CMK (cell line): ENCODE data around the gene XIST.
"Not testable (repeated sequence)": the region's sequence is repeated elsewhere in the genome, so short reads cannot be mapped to it uniquely, and the experiment has no call there.

Experiments
- DNase-seq: peaks from one replicate; pipeline ENCODE4 v3.0.0-alpha.2; 2010; ENCODE audit warnings: low read depth

XIST gene

DNA sequence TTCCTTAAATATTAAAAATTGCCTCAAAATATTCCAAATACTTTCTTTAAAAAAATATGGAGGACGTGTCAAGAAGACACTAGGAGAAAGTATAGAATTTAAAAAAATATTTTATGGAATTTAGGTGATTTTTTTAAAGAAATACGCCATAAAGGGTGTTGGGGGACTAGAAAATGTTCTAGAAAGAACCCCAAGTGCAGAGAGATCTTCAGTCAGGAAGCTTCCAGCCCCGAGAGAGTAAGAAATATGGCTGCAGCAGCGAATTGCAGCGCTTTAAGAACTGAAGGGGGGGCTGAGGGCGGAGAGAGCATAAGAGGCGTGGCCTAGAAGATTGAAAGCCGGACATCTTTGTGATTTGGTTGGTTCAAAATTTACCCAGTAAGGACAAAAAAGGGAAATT is at the start of gene XIST:
Gene XIST (minus strand): TSS at position 248 of the 400 bp plus-strand sequence.
- DNase-seq = no peak

DNA sequence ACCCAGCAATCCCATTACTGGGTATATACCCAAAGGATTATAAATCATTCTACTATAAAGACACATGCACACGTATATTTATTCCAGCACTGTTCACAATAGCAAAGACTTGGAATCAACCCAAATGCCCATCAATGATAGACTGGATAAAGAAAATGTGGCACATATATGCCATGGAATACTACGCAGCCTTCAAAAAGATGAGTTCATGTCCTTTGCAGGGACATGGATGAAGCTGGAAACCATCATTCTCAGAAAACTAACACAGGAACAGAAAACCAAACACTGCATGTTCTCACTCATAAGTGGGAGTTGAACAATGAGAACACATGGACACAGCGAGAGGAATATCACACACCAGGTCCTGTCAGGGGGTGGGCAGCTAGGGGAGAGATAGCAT is 45.8 kb upstream of the XIST start:
- DNase-seq = not testable (repeated sequence)

DNA sequence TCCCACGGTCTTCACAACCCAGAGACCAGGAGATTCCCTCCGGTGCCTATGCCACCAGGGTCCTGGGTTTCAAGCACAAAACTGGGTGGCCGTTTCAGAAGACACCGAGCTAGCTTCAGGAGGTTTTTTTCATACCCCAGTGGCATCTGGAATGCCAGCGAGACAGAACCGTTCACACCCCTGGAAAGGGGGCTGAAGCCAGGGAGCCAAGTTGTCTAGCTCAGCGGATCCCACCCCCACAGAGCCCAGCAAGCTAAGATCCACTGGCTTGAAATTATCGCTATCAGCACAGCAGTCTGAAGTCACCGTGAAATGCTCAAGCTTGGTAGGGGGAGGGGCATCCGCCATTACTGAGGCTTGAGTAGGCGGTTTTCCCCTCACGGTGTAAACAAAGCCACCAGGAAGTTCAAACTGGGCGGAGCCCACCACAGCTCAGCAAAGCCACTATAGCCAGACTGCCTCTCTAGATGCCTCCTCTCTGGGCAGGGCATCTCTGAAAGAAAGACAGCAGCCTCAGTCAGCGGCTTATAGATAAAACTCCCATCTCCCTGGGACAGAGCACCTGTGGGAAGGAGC is 40.1 kb upstream of the XIST start:
- DNase-seq = peak; percentile 32

DNA sequence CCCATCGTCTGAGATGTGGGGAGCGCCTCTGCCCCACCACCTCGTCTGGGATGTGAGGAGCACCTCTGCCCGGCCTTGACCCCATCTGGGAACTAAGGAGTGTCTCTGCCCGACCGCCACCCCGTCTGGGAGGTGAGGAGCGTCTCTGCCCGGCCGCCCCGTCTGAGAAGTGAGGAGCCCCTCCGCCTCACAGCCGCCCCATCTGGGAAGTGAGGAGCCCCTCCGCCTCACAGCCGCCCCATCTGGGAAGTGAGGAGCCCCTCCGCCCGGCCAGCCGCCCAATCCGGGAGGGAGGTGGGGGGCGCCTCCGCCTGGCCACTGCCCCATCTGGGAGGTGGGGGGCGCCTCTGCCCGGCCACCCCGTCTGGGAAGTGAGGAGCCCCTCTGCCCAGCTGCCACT is 29.7 kb upstream of the XIST start:
- not testable (repeated sequence) for DNase-seq

DNA sequence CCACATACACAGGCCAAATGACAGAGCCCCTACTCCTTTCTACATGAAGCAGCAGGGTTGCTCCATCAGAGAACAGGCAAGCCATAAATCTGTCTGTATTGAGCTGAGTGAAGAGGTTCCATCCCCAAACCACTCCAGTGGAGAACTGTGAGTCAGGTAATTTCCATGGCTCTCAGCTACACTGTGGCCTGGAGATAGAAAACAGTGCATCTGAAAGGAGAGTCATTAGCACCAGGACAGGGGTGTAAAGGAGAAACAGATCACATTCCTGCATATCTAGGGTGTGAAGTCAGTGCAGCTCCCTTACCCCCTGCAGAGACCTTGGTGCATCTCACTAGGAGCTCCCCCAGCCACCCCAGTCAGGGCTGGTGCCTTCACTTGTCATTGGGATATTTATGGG is 25.2 kb upstream of the XIST start:
- DNase-seq = no peak

DNA sequence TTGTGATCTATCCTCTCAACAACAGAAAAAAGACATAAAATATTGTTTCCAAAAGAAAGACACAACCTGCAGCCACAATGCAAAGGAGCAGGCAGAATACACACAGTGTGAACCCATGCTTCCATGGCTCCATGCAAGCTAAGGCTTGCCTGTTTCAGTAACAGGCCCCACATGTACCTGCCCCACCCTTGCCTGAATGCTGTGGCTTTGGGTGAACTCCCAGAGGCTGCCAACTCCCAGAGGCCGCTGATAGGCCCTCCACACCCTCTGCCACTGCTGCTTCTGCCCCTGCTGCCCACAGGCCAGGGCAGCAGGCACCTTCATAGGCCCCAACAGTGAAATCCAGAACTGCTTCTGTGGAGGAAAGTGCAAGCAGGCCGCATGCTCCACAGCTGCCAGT is 24.4 kb upstream of the XIST start:
- DNase-seq = no peak

DNA sequence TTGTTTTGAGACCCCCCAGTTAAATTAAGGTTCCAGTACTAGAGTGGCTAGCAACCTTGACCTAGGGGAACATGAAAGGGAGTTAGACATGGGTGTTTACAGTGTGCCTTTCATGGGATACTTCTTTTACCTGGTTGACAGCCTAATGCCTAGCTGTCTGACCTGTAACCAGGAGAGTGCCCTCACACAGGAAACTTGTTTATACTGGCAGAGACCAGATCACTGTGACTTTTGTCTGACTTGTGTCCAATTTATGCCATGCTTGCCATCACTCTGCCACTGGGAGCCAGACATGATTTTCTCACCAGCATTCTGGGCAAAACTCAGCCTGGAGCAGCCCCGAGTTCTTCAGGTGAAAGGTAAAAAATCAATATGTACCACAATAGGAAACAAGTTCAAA is 16.4 kb upstream of the XIST start:
- no peak for DNase-seq

DNA sequence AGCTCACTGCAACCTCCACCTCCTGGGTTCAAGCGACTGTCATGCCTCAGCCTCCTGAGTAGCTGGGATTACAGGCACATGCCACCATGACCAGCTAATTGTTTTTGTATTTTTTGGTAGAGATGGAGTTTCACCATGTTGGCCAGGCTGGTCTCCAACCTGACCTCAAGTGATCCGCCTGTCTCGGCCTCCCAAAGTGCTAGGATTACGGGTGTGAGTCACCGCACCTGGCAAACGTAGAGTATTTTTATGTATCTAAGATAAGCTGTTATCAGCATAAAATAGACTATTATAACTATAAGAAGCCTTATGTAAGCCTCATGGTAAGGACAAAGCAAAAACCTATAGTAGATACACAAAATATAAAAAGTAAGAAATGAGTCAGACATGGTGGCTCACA is 14.6 kb upstream of the XIST start:
- no peak for DNase-seq

DNA sequence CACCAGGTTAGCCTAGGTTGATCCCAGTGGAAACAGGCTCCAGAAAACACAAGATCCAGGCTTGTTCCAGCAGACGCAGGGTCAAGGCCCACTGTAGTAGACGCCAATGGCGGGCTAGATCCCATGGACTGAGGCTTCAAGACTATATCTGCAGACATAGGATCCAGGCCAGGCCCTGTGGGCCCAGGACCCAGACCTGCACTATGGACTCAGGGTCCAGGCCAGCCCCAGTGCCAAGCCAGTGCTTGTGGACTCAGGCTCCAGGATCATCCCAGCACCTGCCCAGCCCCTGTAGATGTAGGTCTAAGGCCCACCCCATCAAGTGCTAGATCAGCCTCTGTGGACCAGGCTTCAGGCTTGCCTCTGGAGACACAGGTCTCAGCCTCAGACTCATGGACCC is 11.3 kb upstream of the XIST start:
- no peak for DNase-seq

DNA sequence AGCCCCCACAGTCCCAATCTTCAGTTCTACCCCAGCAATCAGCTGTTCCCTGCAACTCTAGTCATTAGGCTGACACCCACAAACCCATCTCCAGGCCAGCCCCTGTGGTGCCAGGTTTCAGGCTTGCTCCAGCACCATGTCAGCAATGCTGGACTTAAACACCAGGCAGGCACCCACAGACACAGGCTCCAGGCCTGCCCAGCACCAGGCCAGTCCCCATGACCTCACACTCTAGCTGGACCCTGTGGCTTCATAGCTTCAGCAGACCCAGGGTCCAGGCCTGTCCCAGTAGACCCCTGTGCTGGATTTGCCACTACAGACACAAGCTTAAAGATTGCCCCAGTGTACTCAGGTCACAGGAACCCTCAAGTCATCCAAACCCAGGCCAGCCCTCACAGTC is 10.8 kb upstream of the XIST start:
- no peak for DNase-seq

DNA sequence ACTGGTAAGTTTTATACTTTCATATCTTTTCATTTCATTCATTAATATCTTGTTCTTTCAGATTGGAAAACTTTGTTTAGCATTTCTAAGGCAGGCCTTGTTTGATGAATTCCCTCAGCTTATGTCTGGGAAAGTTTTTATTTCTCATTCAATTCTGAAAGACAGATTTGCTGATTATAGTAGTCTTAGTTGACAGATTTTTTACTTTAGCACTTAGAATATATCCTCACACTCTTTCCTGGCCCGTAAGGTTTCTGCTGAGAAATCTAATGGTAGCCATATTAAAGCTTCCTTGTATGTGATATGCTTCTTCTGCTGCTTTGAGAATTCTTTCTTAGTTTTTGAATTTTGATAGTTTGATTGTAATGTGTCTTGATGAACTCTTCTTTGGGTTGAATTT is 7.1 kb upstream of the XIST start:
- no peak for DNase-seq

DNA sequence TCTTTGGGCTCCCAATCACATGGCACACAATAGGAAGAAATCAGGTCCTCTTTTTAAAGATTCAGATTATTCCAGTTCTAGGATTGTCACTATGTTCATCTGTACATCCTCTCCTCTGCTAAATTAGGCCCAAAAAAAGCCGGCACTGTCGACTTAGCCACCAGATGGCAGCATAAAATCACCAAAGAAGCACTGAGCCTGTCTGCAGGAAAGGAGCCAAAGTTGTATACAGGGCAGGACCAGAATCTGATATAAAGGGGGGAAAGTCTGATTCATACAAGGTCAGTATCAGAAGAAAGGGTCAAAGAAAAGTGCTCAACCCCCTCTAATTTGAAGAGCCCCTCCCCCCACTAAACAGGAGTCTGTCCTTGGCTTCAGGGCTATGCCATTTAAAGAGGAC is 3.0 kb upstream of the XIST start:
- DNase-seq = peak; percentile 2

DNA sequence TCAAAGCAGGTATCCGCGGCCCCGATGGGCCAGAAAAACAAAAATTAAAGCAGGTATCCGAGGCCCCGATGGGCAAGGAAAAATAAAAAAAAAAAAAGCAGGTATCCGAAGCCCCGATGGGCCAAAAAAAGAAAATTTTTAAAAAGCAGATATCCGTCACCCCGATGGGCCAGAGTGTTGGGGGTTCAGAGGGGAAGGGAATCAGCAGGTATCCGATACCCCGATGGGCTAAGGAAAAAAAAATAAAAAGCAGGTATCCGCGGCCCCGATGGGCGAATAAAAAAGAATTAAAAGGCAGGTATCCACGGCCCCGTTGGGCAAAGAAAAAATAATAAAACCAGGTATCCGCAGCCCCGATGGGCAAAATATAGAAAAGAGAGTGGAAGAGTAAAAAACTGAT is 492 bp downstream of the XIST start:
- no peak for DNase-seq

DNA sequence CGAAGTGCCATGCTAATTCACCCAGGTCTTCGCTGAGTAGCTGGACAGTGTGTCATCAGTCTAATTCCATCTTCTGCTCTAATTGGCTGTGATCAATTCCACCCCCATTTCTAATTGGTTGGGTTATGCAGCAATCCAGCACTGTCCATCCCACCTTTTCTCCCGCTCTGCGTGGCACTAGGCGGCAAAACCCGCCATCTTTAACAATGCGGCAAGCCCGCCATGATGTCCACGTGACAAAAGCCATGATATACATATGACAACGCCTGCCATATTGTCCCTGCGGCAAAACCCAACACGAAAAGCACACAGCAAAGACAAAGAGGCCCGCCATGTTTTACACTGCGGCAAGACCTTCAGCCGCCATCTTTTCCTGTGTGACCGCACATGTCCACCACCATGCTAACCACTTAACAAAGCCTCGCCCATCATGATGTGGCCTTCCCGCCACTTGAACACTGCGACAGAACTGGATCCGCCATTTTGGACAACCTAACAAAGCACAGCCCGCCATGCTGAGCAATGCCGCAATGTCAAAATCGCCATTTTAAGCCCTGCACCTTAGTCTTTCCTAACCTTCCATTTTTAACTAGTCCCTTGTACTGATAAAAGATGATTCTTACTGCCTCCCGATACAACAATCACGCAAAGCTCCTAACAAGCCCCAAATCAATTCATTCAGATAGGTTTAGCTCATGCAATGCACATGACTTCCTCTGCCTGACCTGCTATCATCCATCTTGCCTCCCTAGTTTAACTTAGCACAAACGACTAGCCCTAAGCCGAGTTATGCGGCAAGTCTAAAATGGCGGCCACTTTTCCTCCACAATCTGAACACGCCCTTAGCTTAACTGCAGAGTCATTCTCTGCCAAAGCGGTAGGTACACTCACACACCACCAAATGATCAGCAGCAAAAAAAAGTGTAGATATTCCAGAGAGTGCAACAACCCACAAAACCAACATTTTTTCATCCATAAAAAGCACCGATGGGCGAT is 1.2 kb downstream of the XIST start:
- no peak for DNase-seq

DNA sequence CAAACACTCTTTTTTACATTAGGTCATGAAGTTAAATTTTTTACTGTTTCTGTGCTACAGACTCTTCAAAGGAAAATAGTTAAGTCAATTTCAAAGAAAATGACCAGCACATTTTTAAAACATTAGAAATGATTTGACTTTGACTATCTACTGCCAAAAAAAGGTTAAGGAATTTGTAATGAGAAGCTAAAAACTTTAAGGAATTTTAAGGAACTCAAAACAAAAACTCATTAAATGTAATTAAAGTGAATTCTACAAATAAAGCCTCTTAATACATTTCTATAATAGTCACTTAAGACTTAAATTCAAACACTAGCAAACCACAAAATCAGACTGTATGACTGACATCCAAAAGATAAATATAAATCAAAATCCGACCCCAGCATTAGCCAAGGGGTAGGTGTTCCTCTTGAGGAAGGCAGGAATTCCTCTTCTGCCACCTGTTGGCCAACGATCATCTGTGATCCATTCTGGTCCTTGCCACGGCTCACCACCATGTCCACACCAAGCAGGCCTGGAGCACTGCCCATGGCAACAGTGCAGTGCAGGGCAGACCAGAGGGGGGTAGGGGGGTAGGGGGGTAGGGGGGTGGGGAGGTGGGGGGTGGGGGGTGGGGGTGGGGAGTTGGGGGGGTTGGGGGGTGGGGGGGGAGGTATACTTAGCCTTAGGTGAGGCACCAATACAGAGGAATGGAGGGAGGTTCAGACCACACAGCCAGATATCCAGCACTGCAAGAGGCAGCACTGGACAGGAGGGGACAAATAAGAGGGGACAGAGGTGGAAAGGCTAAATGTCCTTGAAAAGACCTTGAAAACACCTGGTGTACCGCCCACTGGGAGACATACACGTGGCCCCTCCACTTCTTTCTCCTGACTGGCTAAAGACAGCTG is 2.1 kb downstream of the XIST start:
- DNase-seq = no peak

DNA sequence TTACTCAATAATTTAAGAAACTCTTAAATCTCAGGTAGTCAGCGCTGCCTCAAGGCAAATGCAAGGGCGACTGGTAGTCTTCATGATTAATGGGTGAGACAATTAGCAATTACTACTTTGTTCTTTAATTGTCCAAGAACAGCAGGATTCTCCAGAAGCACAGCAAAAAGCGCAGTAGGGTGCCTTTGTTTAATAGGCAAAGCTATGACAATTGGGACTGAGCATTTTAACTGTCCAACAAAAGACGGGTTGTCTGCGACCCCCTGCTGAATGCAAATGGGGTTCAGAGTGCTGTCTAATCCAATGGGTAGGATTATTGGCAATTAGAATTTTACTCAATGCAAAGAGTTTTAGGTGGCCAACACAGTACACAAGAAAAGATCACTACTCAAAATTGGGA is 3.4 kb downstream of the XIST start:
- no peak for DNase-seq

DNA sequence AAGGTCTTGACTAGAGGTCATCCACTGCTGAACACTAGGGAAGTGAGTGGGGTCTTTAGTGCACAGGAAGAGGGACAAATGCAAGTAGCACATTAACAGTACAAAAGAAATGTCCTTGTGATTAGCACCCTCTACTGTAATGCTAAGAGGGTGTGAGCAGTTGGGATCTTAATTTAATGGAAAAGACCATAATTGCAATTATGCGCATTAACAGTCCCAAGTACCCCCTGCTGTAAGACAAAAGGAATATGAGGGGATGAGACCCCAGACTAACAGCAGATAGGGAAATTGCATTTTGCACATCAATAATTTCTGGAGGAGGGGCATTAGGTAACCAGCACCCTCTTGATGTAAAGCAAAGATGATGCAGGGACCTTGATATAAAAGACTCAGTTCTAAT is 4.5 kb downstream of the XIST start:
- no peak for DNase-seq

DNA sequence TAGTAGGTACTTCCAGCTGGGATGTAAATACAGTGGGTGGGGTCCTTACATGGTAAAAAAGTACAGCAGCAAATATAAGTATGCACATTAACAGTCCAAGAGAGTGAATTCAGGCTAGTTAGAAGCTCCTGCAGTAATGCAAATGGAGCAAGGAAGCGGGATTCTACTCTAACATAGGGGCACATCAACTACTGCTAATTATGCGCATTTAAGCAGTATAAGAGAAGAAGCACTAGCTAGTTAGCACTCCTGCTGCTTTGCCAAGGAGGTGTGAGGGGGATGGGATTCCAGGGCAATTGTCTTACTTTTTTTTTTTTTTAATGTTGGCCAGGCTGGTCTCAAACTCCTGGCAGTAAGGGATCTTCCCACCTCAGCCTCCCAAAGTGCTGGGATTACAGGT is 5.4 kb downstream of the XIST start:
- no peak for DNase-seq

DNA sequence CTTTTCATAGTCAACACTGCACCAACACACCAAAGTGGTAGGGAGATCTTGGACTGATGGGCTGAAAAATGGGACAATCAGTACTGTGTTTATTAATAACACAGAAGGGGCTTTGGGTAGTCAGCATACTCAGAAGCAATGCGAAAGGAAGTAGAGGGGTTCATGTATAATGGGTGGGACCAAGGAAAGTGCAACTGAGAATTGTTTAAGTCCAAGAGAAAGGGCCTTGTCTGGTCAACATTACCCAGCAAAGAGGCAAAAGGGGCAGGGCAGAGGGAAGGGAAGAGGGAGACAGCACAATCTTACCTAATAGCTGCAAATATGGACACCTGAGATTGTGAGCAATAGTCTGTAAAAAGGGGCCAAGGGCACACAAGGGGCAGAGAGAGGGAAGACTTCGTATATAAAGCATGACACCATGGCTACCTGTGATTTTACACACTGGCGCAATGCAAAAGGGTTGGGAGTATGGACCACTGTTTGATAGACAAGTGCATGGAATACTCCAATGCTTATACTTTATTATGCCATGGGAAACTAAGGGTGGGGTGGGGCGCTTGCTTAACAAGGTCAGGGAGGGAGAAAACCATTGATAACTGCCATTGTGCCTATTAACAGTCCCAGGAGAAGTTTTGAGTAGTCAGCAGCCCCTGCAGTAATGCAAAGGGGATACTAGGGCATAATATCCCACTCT is 9.8 kb downstream of the XIST start:
- DNase-seq = no peak

DNA sequence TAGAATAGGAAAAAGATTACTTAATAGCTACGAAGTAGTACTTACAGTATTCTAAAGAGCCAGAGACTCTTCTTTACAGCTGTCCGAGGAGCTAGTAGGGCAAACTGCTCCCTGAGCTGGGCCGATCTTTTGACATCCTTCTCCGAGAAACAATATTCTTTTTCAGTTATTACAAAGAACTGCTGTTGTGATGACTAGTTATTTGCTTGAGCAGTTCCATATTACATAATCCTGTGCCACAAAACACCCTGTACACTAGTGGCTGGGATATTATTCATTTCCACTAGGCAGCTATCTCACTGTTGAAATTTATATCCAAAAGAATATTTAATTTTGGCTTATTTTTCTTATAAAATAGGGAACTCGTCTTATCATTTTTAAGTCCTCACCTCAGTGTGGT is 11.2 kb downstream of the XIST start:
- no peak for DNase-seq

DNA sequence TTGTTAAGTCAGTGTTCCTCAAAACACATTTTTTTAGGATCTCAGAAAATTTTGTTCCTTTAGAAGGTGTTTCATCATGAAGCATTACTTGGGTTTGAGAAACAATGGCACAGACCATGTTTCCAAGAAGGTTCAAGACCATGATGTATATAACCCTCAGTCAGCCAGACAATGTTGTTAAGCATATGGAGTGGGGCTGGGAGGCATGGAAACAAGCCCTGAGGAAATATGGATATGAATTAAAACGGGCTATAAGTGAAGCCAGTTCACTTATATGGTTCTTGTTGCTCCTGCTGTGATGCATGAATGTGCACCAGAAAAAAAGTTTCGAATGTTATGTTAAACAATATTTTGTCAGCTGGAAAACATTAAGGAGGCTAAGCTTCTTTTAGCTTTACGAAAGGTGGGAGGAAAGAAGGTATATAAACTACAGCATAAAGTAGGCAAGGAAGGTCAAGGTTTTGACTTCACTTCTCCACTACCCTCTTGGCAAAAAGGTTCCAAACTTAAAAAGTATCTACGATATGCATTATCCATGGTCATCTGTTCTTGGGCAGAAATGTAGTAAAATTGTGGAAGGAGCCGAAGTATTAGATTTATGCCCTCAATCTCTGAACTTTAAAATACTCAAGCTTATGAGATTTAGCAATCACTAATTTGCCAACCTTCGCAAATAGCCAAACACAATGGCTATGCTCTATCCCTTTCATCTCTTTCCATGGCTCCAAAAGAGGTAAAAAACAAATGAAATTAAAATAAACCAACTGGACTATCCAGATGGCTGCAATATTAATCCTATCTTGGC is 12.2 kb downstream of the XIST start:
- DNase-seq = no peak
